ENCODE data around the gene BTBD18.

DNA sequence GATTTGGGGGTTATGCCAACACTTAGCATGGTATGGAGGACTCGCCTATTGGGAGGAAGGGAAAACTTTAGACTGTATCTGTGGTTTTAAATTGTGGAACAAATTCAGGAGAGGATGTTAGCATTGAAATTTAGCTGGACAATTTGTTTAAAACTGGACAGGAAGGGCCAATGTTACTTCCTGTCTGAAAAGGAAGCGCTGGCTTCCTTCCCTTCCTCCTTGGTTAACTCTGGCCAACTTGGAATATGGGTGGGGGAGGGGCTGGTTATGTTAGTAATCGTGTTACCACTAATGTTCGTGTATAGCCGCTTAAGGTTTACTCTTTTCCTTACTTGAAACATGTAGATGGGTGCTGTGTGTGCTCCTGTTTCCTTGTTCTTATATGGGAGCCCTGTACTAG, 23.9 kb upstream of the BTBD18 start:
- TF ChIP-seq, protein P1, sequence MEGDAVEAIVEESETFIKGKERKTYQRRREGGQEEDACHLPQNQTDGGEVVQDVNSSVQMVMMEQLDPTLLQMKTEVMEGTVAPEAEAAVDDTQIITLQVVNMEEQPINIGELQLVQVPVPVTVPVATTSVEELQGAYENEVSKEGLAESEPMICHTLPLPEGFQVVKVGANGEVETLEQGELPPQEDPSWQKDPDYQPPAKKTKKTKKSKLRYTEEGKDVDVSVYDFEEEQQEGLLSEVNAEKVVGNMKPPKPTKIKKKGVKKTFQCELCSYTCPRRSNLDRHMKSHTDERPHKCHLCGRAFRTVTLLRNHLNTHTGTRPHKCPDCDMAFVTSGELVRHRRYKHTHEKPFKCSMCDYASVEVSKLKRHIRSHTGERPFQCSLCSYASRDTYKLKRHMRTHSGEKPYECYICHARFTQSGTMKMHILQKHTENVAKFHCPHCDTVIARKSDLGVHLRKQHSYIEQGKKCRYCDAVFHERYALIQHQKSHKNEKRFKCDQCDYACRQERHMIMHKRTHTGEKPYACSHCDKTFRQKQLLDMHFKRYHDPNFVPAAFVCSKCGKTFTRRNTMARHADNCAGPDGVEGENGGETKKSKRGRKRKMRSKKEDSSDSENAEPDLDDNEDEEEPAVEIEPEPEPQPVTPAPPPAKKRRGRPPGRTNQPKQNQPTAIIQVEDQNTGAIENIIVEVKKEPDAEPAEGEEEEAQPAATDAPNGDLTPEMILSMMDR (IDR thresholded peaks at IDR 0.05) = no peak
- TF ChIP-seq ZFX (IDR thresholded peaks at IDR 0.05; ENCODE audit: borderline replicate concordance) = no peak

All from 22Rv1 (cell line).